ENCODE measurements around the gene SMO. TPM values are rescaled to one million over a fixed set of nuclear protein-coding genes. Genes with fewer than 3 reads are reported as not detected.
"Not testable (repeated sequence)": the region's sequence is repeated elsewhere in the genome, so short reads cannot be mapped to it uniquely, and the experiment has no call there.

Gene SMO
- total RNA-seq, 1 experiment from 2014 or later: 14.3 TPM

- Histone ChIP-seq H3K27me3 (no peaks in the 10 kb centered on the region), H3K36me3 (no peaks in the 10 kb centered on the region), H3K9me3 (no peaks in the 10 kb centered on the region), H3K4me3 (no peak overlapping the region)
- DNase-seq: no peak
These were observed 21.7 kb upstream of the SMO start for GRCh38 chr7:129166745-129167144.

- no peaks in the 10 kb centered on the region for H3K27me3 ChIP-seq
- no peak for DNase-seq
- no peaks in the 10 kb centered on the region for H3K9me3 ChIP-seq
These were observed 20.6 kb upstream of the SMO start for GRCh38 chr7:129167817-129168216.

GRCh38 chr7:129168231-129169021, 20.0 kb upstream of the SMO start:
- H3K36me3 ChIP-seq: no peaks in the 10 kb centered on the region
- no peak overlapping the region for H3K4me3 ChIP-seq
- H3K9me3 ChIP-seq: no peaks in the 10 kb centered on the region
- DNase-seq: no peak
- H3K27me3 ChIP-seq: no peaks in the 10 kb centered on the region

More at GRCh38 chr7:129167817-129168216, 20.6 kb upstream of the SMO start:
- Histone ChIP-seq H3K4me3 (no peak overlapping the region), H3K36me3 (no peaks in the 10 kb centered on the region)

- H3K27me3 ChIP-seq: no peaks in the 10 kb centered on the region
- DNase-seq: no peak
- no peaks in the 10 kb centered on the region for H3K36me3 ChIP-seq
- H3K9me3 ChIP-seq: no peaks in the 10 kb centered on the region
- H3K4me3 ChIP-seq: no peak overlapping the region
These were observed 19.2 kb upstream of the SMO start for GRCh38 chr7:129169171-129169671.

- Histone ChIP-seq H3K4me3 (no peak overlapping the region), H3K27me3 (no peaks in the 10 kb centered on the region), H3K36me3 (no peaks in the 10 kb centered on the region), H3K9me3 (no peaks in the 10 kb centered on the region)
- no peak for DNase-seq
These were observed 18.6 kb upstream of the SMO start for GRCh38 chr7:129169686-129170440.

- no peak for DNase-seq
- no peak overlapping the region for H3K4me3 ChIP-seq
These were observed 17.9 kb upstream of the SMO start for GRCh38 chr7:129170441-129171021.

GRCh38 chr7:129173861-129174260, 14.6 kb upstream of the SMO start:
- H3K4me3 ChIP-seq, H3K9me3 ChIP-seq, DNase-seq, H3K36me3 ChIP-seq, H3K27me3 ChIP-seq: not testable (repeated sequence)

More at GRCh38 chr7:129170441-129171021, 17.9 kb upstream of the SMO start:
- no peaks in the 10 kb centered on the region for H3K9me3 ChIP-seq
- H3K27me3 ChIP-seq: no peaks in the 10 kb centered on the region
- H3K36me3 ChIP-seq: no peaks in the 10 kb centered on the region

GRCh38 chr7:129176916-129177710, 11.3 kb upstream of the SMO start:
- Histone ChIP-seq H3K36me3 (no peaks in the 10 kb centered on the region), H3K4me3 (no peak overlapping the region), H3K9me3 (no peaks in the 10 kb centered on the region), H3K27me3 (no peaks in the 10 kb centered on the region)
- DNase-seq: peak; percentile 34

GRCh38 chr7:129184981-129185670, 3.3 kb upstream of the SMO start:
- H3K27me3 ChIP-seq: no peaks in the 10 kb centered on the region
- DNase-seq: no peak
- no peaks in the 10 kb centered on the region for H3K36me3 ChIP-seq
- H3K4me3 ChIP-seq: no peak overlapping the region
- no peaks in the 10 kb centered on the region for H3K9me3 ChIP-seq

GRCh38 chr7:129186749-129187260, 1.6 kb upstream of the SMO start:
- Histone ChIP-seq H3K9me3 (no peaks in the 10 kb centered on the region), H3K4me3 (no peak overlapping the region), H3K27me3 (no peaks in the 10 kb centered on the region), H3K36me3 (no peaks in the 10 kb centered on the region)
- no peak for DNase-seq

GRCh38 chr7:129187681-129188371, 607 bp upstream of the SMO start:
- Histone ChIP-seq H3K36me3 (no peaks in the 10 kb centered on the region), H3K27me3 (no peaks in the 10 kb centered on the region), H3K4me3 (peak overlapping the region; percentile 56), H3K9me3 (no peaks in the 10 kb centered on the region)
- no peak for DNase-seq

- Histone ChIP-seq H3K4me3 (peak overlapping the region; percentile 56), H3K9me3 (no peaks in the 10 kb centered on the region), H3K36me3 (no peaks in the 10 kb centered on the region), H3K27me3 (no peaks in the 10 kb centered on the region)
- DNase-seq: peak; percentile 21
These were observed 643 bp downstream of the SMO start for GRCh38 chr7:129188892-129189660.

- Histone ChIP-seq H3K36me3 (no peaks in the 10 kb centered on the region), H3K9me3 (no peaks in the 10 kb centered on the region), H3K27me3 (no peaks in the 10 kb centered on the region), H3K4me3 (peak overlapping the region; percentile 56)
- DNase-seq: no peak
These were observed 1.4 kb downstream of the SMO start for GRCh38 chr7:129189661-129190310.

GRCh38 chr7:129191272-129191671, 2.8 kb downstream of the SMO start:
- no peak for DNase-seq
- H3K27me3 ChIP-seq: no peaks in the 10 kb centered on the region
- no peaks in the 10 kb centered on the region for H3K9me3 ChIP-seq
- no peaks in the 10 kb centered on the region for H3K36me3 ChIP-seq
- H3K4me3 ChIP-seq: no peak overlapping the region

All from MG63 (cell line).